ENCODE results near the gene STAM2. TPM values are rescaled to one million over a fixed set of nuclear protein-coding genes. Genes with fewer than 3 reads are reported as not detected.

STAM2 gene
- total RNA-seq (10 to 100 TPM; 20.9 to 25.3 TPM), polyA plus RNA-seq (1 to 10 TPM; 2.9 to 4.2 TPM)

- ChIA-PET CTCF (ENCODE audit: partially characterized antibody) (interaction anchor here (0.6 to 6.5 kb wide), 30 partner anchors 8 to 1346 kb away, joined by 3 to 115 read pairs (median 4); partner anchors contain the start of genes ARL6IP6 and FMNL2), POLR2A (ENCODE audit: partially characterized antibody) (interaction anchor here (0.8 to 3.2 kb wide), 8 partner anchors 9 to 914 kb away, joined by 3 to 25 read pairs (median 4); partner anchors contain the start of genes ARL5A, ARL6IP6, PRPF40A and RBM43)
- peaks cover 0 to under 1% of the 10 kb centered on the region in 2 donors for H3K27me3 Mint-ChIP-seq
- peak within 1 kb of the TSS; percentile 74 to 99 for H3K4me3 ChIP-seq (ENCODE audit: low read length in 2 of 2)
- H3K27me3 ChIP-seq (ENCODE audit: insufficient read depth, low read length): no peaks in the 10 kb centered on the region
- H3K36me3 ChIP-seq (ENCODE audit: insufficient read depth, low read length): no peaks in the 10 kb centered on the region
- H3K9me3 ChIP-seq (ENCODE audit: control insufficient read depth in 1 of 2, low read length in 2 of 2): no peaks in the 10 kb centered on the region
- H3K27ac ChIP-seq (ENCODE audit: low read depth, low read length): peak within 1 kb of the TSS; percentile 91
- H3K4me3 Mint-ChIP-seq: peak within 1 kb of the TSS; percentile 95 to 99 (median 98)
- H3K27ac Mint-ChIP-seq: peak within 1 kb of the TSS; percentile 98 to 100 (median 99)
- intact Hi-C loops (cut with micrococcal nuclease): loop anchor here (1.0 to 2.0 kb wide), 7 partner anchors 139 to 1343 kb away; partner anchors contain the start of genes ARL5A, ARL6IP6 and RPRM
- peaks cover 0 to 18% of the 10 kb centered on the region in 2 donors for H3K36me3 Mint-ChIP-seq
- peak; percentile 85 to 93 (median 91) for DNase-seq
- H3K4me1 Mint-ChIP-seq: peaks cover 25 to 49% (median 32%) of the 10 kb centered on the region in 4 donors
- peaks cover 0 to 4% (median 0%) of the 10 kb centered on the region in 8 donors for H3K9me3 Mint-ChIP-seq
- peaks cover 36% of the 10 kb centered on the region for H3K4me1 ChIP-seq (ENCODE audit: insufficient read depth, low read length)
Observed at GRCh38 chr2:152175368-152176112, at the start of gene STAM2. TSS of gene STAM2 (minus strand) at chr2:152175763. CDS start at chr2:152175642, 121 bp downstream.

GRCh38 chr2:152223977-152224376, 48.4 kb upstream of the STAM2 start:
- Histone ChIP-seq H3K27me3 (ENCODE audit: insufficient read depth, low read length) (no peaks in the 10 kb centered on the region), H3K36me3 (ENCODE audit: insufficient read depth, low read length) (no peaks in the 10 kb centered on the region), H3K4me3 (ENCODE audit: low read length in 2 of 2) (no peak overlapping the region), H3K4me1 (ENCODE audit: insufficient read depth, low read length) (no peaks in the 10 kb centered on the region), H3K9me3 (ENCODE audit: control insufficient read depth in 1 of 2, low read length in 2 of 2) (no peaks in the 10 kb centered on the region), H3K27ac (ENCODE audit: low read depth, low read length) (no peak overlapping the region)
- no peak for DNase-seq
- H3K27me3 Mint-ChIP-seq: peaks cover 9 to 12% of the 10 kb centered on the region in 2 donors
- CTCF ChIA-PET (ENCODE audit: partially characterized antibody): no interaction called here
- no peak overlapping the region for H3K4me3 Mint-ChIP-seq
- H3K27ac Mint-ChIP-seq: no peak overlapping the region
- H3K4me1 Mint-ChIP-seq: no peaks in the 10 kb centered on the region
- POLR2A ChIA-PET (ENCODE audit: partially characterized antibody): no interaction called here
- H3K9me3 Mint-ChIP-seq: no peaks in the 10 kb centered on the region
- H3K36me3 Mint-ChIP-seq: no peaks in the 10 kb centered on the region
- intact Hi-C loops (cut with micrococcal nuclease): no loop called here

DNA sequence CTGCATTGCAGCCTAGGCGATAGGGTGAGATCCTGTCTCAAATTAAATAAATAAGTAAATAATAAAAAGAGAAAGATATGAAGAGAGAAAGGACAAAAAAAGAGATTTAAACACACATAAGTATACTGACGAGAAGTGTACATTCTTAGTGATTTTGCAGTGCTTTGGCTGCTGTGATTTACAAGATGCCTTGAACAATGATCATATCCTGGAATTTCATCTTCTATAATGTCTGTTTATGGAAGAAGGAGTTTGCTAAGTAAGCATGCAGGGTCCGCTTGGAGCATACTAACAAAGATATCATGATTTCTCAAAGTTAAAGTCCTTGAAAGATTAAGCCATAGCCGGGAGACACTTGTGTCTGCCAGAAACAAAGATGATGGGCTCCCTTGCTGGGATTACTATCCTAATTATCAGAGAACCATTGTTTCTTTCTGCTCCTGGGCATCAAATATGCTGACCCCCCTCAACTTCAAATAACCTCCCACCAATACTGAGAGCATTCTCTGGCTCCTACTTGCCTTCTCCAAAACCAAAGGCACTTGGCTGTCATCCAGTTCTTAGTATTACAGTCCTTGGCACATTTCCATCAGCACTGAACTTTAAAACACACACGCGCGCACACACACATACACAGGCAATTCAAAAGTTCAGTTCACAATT, 47.5 kb upstream of the STAM2 start:
- Mint-ChIP-seq H3K27ac (no peak overlapping the region), H3K36me3 (no peaks in the 10 kb centered on the region), H3K4me3 (no peak overlapping the region), H3K9me3 (no peaks in the 10 kb centered on the region), H3K4me1 (no peaks in the 10 kb centered on the region), H3K27me3 (peaks cover 9 to 12% of the 10 kb centered on the region in 2 donors)
- no peak for DNase-seq
- Histone ChIP-seq H3K4me3 (ENCODE audit: low read length in 2 of 2) (no peak overlapping the region), H3K9me3 (ENCODE audit: control insufficient read depth in 1 of 2, low read length in 2 of 2) (no peaks in the 10 kb centered on the region), H3K27ac (ENCODE audit: low read depth, low read length) (no peak overlapping the region), H3K4me1 (ENCODE audit: insufficient read depth, low read length) (no peaks in the 10 kb centered on the region), H3K27me3 (ENCODE audit: insufficient read depth, low read length) (no peaks in the 10 kb centered on the region), H3K36me3 (ENCODE audit: insufficient read depth, low read length) (no peaks in the 10 kb centered on the region)
- intact Hi-C loops (cut with micrococcal nuclease): no loop called here
- ChIA-PET CTCF (ENCODE audit: partially characterized antibody) (no interaction called here), POLR2A (ENCODE audit: partially characterized antibody) (no interaction called here)

- Histone ChIP-seq H3K27me3 (ENCODE audit: insufficient read depth, low read length) (no peaks in the 10 kb centered on the region), H3K9me3 (ENCODE audit: control insufficient read depth in 1 of 2, low read length in 2 of 2) (no peaks in the 10 kb centered on the region), H3K4me1 (ENCODE audit: insufficient read depth, low read length) (no peaks in the 10 kb centered on the region), H3K36me3 (ENCODE audit: insufficient read depth, low read length) (no peaks in the 10 kb centered on the region), H3K27ac (ENCODE audit: low read depth, low read length) (no peak overlapping the region), H3K4me3 (ENCODE audit: low read length in 2 of 2) (no peak overlapping the region)
- no peaks in the 10 kb centered on the region for H3K36me3 Mint-ChIP-seq
- no peaks in the 10 kb centered on the region for H3K9me3 Mint-ChIP-seq
- no peak overlapping the region for H3K4me3 Mint-ChIP-seq
- no peaks in the 10 kb centered on the region for H3K4me1 Mint-ChIP-seq
- ChIA-PET CTCF (ENCODE audit: partially characterized antibody) (no interaction called here), POLR2A (ENCODE audit: partially characterized antibody) (no interaction called here)
- DNase-seq: no peak
- no peak overlapping the region for H3K27ac Mint-ChIP-seq
- intact Hi-C loops (cut with micrococcal nuclease): no loop called here
- H3K27me3 Mint-ChIP-seq: peaks cover 7 to 12% of the 10 kb centered on the region in 2 donors
Observed at GRCh38 chr2:152221839-152222238, 46.3 kb upstream of the STAM2 start.

DNA sequence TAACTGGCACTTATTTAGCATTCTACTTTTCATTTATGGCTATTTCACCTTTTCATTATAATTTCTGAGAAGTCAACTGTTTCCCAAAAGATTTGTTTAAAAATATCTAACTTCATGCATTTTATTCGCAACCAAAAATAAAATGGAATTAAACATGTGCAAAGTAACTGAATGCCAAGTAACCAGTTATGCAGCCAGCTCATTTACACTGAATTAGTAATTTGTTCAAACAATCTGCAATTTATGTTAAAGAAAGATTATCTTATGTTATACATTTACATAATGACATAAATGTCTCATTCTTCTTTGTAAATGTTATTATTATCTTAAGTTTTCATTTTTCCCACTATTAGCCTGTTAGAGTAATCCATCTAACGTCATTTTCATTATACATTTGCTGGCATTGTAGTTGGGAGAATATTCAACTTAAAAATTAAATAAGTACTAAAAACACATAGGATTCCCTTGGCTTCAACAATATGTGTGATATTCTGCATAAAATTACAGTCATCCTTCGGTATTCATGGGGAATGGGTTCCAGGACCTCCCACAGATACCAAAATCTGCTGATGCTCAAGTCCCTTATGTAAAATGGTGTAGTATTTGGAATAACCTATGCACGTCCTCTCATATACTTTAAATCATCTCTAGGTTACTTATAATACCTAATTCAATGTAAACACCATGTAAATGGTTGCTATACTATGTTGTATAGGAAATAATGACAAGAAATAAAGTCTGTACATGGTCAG, 43.7 kb upstream of the STAM2 start:
- Mint-ChIP-seq H3K4me3 (no peak overlapping the region), H3K9me3 (peaks cover 0 to 8% (median 0%) of the 10 kb centered on the region in 8 donors), H3K27me3 (peaks cover 6 to 13% of the 10 kb centered on the region in 2 donors), H3K36me3 (no peaks in the 10 kb centered on the region), H3K27ac (no peak overlapping the region), H3K4me1 (no peaks in the 10 kb centered on the region)
- POLR2A ChIA-PET (ENCODE audit: partially characterized antibody): no interaction called here
- intact Hi-C loops (cut with micrococcal nuclease): no loop called here
- H3K36me3 ChIP-seq (ENCODE audit: insufficient read depth, low read length): no peaks in the 10 kb centered on the region
- no peak overlapping the region for H3K27ac ChIP-seq (ENCODE audit: low read depth, low read length)
- H3K4me1 ChIP-seq (ENCODE audit: insufficient read depth, low read length): no peaks in the 10 kb centered on the region
- no peak overlapping the region for H3K4me3 ChIP-seq (ENCODE audit: low read length in 2 of 2)
- no peaks in the 10 kb centered on the region for H3K9me3 ChIP-seq (ENCODE audit: control insufficient read depth in 1 of 2, low read length in 2 of 2)
- no peak for DNase-seq
- CTCF ChIA-PET (ENCODE audit: partially characterized antibody): no interaction called here
- no peaks in the 10 kb centered on the region for H3K27me3 ChIP-seq (ENCODE audit: insufficient read depth, low read length)

- H3K4me1 ChIP-seq (ENCODE audit: insufficient read depth, low read length): no peaks in the 10 kb centered on the region
- CTCF ChIA-PET (ENCODE audit: partially characterized antibody): no interaction called here
- no peaks in the 10 kb centered on the region for H3K9me3 ChIP-seq (ENCODE audit: control insufficient read depth in 1 of 2, low read length in 2 of 2)
- Mint-ChIP-seq H3K9me3 (peaks cover 0 to 8% (median 0%) of the 10 kb centered on the region in 8 donors), H3K4me1 (no peaks in the 10 kb centered on the region), H3K4me3 (no peak overlapping the region), H3K27me3 (peaks cover 12 to 15% of the 10 kb centered on the region in 2 donors), H3K27ac (no peak overlapping the region), H3K36me3 (no peaks in the 10 kb centered on the region)
- POLR2A ChIA-PET (ENCODE audit: partially characterized antibody): no interaction called here
- DNase-seq: no peak
- H3K27ac ChIP-seq (ENCODE audit: low read depth, low read length): no peak overlapping the region
- H3K4me3 ChIP-seq (ENCODE audit: low read length in 2 of 2): no peak overlapping the region
- H3K27me3 ChIP-seq (ENCODE audit: insufficient read depth, low read length): no peaks in the 10 kb centered on the region
- H3K36me3 ChIP-seq (ENCODE audit: insufficient read depth, low read length): no peaks in the 10 kb centered on the region
- intact Hi-C loops (cut with micrococcal nuclease): no loop called here
Observed at GRCh38 chr2:152201466-152201830, 25.9 kb upstream of the STAM2 start.

Measured in CD4-positive, alpha-beta memory T cell (primary cell).